ENCODE measurements around the gene HOXC12. TPM values are rescaled to one million over a fixed set of nuclear protein-coding genes. Genes with fewer than 3 reads are reported as not detected.

The HOXC12 gene
- total and polyA plus RNA-seq, 11 donors = not detected

- Histone ChIP-seq H3K4me1 (peaks cover 0 to 25% (median 11%) of the 10 kb centered on the region in 12 donors), H3K9me3 (no peaks in the 10 kb centered on the region), H3K27ac (no peak overlapping the region), H3K4me3 (no peak overlapping the region), H3K27me3 (peaks cover 77 to 100% (median 99%) of the 10 kb centered on the region in 9 donors), H3K36me3 (no peaks in the 10 kb centered on the region)
- intact Hi-C loops (cut with DNase I) = no loop called here
- no peak for ATAC-seq
- no peak for TF ChIP-seq POLR2A (IDR thresholded peaks at IDR 0.05)
- TF ChIP-seq CTCF (IDR thresholded peaks at IDR 0.05) = no peak
- WGBS, 4 donors = 21 to 31% (median 23%) methylated on average over 9 of the region's 9 CpGs
- DNase-seq = no peak
Observed at GRCh38 chr12:53972152-53972702, 17.5 kb downstream of the HOXC12 start.

GRCh38 chr12:53972722-53973235 is 18.1 kb downstream of the HOXC12 start, which contains the start of gene HOXC11:
TSS of gene HOXC11 (plus strand) at chr12:53973126. CDS start at chr12:53973242, 116 bp downstream.
- peaks cover 78 to 100% (median 99%) of the 10 kb centered on the region in 9 donors for H3K27me3 ChIP-seq
- no peaks in the 10 kb centered on the region for H3K9me3 ChIP-seq
- H3K4me3 ChIP-seq = peak within 1 kb of the TSS in 2 of 12 donors; percentile 14 to 40
- DNase-seq (no peak), ATAC-seq (no peak)
- H3K4me1 ChIP-seq = peaks cover 0 to 25% (median 11%) of the 10 kb centered on the region in 12 donors
- intact Hi-C loops (cut with DNase I) = no loop called here
- no peak within 1 kb of the TSS for H3K27ac ChIP-seq
- TF ChIP-seq POLR2A (IDR thresholded peaks at IDR 0.05) (no peak), CTCF (IDR thresholded peaks at IDR 0.05) (no peak)
- H3K36me3 ChIP-seq = no peaks in the 10 kb centered on the region
- WGBS, 4 donors = 5 to 8% (median 6%) methylated on average over 21 of the region's 21 CpGs

- peak in 1 of 5 donors; percentile 22 for DNase-seq
- Histone ChIP-seq H3K27ac (no peak overlapping the region), H3K4me1 (peaks cover 0 to 25% (median 11%) of the 10 kb centered on the region in 12 donors), H3K27me3 (peaks cover 82 to 100% (median 99%) of the 10 kb centered on the region in 9 donors), H3K9me3 (no peaks in the 10 kb centered on the region), H3K4me3 (peak overlapping the region in 2 of 12 donors; percentile 14 to 40), H3K36me3 (no peaks in the 10 kb centered on the region)
- WGBS, 4 donors = 3 to 7% (median 3%) methylated on average over 47 to 71 of the region's 71 CpGs
- ATAC-seq = no peak
- intact Hi-C loops (cut with DNase I) = no loop called here
- TF ChIP-seq CTCF (IDR thresholded peaks at IDR 0.05) (no peak), POLR2A (IDR thresholded peaks at IDR 0.05) (no peak)
Observed at GRCh38 chr12:53973236-53974042, 18.7 kb downstream of the HOXC12 start.
